ENCODE data around the gene CDYL.
A peak's percentile ranks its signal among the peaks of the same experiment; 100 is the strongest.

CDYL gene

GRCh38 chr6:4775494-4776130 lies 592 bp upstream of the CDYL start:
- Histone ChIP-seq H3K4me3 (ENCODE audit: low read length) (peak overlapping the region; percentile 71), H3K9ac (ENCODE audit: low read depth, low read length) (peak overlapping the region; percentile 48), H3K27me3 (ENCODE audit: control insufficient read depth, insufficient read depth, low read length) (peaks cover 21% of the 10 kb centered on the region), H3K4me1 (ENCODE audit: control insufficient read depth, insufficient read depth, low read length) (peaks cover 8% of the 10 kb centered on the region), H3K4me2 (ENCODE audit: low read length) (peak overlapping the region; percentile 76), H3K36me3 (ENCODE audit: insufficient read depth, low read length) (no peaks in the 10 kb centered on the region), H3K9me3 (replicated peaks; ENCODE audit: low read length) (no peaks in the 10 kb centered on the region)

DNA sequence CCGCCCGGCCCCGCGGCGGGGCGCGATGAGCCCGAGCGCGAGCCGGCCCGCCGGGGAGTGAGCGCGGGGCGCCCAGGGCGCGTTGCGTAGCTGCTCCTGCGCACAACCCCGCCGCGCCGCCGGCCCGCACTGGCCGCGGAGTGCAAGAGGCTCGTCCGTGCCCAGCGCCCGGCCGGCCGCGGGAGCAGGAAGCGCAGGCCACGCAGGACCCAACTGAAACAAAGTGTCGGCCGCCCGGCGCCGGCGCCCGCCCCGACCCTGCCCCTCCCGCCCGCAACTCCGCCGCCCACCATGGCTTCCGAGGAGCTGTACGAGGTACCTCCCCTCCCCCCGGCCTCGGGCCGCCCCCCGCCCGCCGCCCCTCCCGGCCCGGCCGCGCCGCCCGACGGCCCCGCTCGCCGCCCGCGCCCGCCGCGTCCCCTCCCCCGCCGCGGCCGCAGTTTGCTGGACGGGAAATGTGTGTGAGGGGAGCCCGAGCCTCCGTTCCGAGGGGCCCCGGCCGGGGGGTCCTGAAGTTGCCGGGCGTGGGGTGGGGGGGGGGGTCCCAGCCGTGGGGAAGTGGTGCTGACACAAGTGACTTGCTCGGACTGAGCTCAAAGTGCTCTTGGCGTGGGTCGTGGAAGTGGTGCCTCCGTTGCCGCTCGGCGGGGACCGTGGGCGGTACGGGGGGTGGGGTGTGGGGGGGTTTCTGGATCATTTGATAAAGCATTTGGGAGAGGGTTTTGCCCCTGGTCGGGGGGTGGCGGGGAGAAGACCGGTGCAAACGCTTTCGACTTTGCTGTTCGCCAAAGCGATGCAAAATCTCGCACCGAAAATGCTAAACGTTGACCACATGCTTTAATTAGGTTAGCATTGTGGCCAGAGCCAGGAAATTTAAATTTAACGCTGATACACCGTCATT lies 539 bp downstream of the CDYL start:
- Histone ChIP-seq H3K4me1 (ENCODE audit: control insufficient read depth, insufficient read depth, low read length) (peaks cover 9% of the 10 kb centered on the region), H3K36me3 (ENCODE audit: insufficient read depth, low read length) (no peaks in the 10 kb centered on the region), H3K9me3 (replicated peaks; ENCODE audit: low read length) (no peaks in the 10 kb centered on the region), H3K27me3 (ENCODE audit: control insufficient read depth, insufficient read depth, low read length) (peaks cover 16% of the 10 kb centered on the region), H3K9ac (ENCODE audit: low read depth, low read length) (peak overlapping the region; percentile 73), H3K4me3 (ENCODE audit: low read length) (peak overlapping the region; percentile 66), H3K4me2 (ENCODE audit: low read length) (peak overlapping the region; percentile 81)

DNA sequence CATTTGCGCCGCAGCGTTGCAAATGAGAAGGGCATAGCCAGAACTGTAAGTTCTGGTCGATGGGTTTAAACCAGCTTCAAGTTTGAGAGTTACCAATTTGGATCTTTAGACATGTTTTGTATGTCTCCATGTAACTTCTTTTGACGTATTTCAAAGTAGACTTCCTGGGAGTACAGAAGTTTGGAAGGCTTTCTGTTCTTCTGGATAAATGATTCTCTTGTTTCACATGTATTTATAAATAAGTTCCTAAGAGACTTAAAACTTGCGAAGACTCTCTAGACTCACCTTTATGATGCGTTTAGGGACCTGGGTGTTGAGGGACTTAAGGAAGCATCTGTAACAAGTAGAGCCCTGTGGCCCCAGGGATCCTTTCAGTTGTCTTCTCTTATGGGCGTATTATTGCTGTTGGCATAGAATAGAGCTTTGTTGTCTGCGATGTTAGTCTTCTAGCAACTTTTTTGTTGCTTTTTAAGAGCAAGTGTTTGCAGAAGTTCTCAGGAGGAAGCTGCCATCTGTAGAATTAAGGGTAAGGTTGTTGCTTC lies 1.3 kb downstream of the CDYL start:
- H3K4me1 ChIP-seq (ENCODE audit: control insufficient read depth, insufficient read depth, low read length) = peaks cover 9% of the 10 kb centered on the region
- H3K4me2 ChIP-seq (ENCODE audit: low read length) = peak overlapping the region; percentile 81
- no peaks in the 10 kb centered on the region for H3K9me3 ChIP-seq (replicated peaks; ENCODE audit: low read length)
- H3K4me3 ChIP-seq (ENCODE audit: low read length) = peak overlapping the region; percentile 66
- peak overlapping the region; percentile 59 for H3K9ac ChIP-seq (ENCODE audit: low read depth, low read length)
- no peaks in the 10 kb centered on the region for H3K36me3 ChIP-seq (ENCODE audit: insufficient read depth, low read length)
- H3K27me3 ChIP-seq (ENCODE audit: control insufficient read depth, insufficient read depth, low read length) = peaks cover 15% of the 10 kb centered on the region

DNA sequence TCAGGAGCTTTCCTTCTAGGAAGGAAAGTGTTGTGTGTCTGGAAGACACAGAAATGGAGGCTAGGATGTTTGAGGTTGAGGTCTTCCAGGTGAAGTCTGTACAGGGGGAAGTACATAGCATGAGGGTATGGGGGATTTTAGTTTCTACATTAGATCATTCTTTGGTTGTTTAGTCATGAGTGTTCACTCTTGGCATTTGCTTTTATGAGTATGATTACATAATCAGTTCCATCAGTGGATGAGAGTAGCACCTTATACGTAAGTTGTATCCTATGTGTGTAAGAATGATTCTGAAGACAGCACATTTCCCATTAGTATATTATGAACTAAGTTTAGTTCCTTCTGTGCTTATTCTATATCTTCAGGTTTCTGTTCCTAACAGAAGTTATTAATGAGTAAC lies 1.9 kb downstream of the CDYL start:
- peaks cover 9% of the 10 kb centered on the region for H3K4me1 ChIP-seq (ENCODE audit: control insufficient read depth, insufficient read depth, low read length)
- no peaks in the 10 kb centered on the region for H3K9me3 ChIP-seq (replicated peaks; ENCODE audit: low read length)
- H3K36me3 ChIP-seq (ENCODE audit: insufficient read depth, low read length) = no peaks in the 10 kb centered on the region
- H3K27me3 ChIP-seq (ENCODE audit: control insufficient read depth, insufficient read depth, low read length) = peaks cover 10% of the 10 kb centered on the region
- H3K4me3 ChIP-seq (ENCODE audit: low read length) = peak overlapping the region; percentile 66
- peak overlapping the region; percentile 81 for H3K4me2 ChIP-seq (ENCODE audit: low read length)
- H3K9ac ChIP-seq (ENCODE audit: low read depth, low read length) = no peak overlapping the region

DNA sequence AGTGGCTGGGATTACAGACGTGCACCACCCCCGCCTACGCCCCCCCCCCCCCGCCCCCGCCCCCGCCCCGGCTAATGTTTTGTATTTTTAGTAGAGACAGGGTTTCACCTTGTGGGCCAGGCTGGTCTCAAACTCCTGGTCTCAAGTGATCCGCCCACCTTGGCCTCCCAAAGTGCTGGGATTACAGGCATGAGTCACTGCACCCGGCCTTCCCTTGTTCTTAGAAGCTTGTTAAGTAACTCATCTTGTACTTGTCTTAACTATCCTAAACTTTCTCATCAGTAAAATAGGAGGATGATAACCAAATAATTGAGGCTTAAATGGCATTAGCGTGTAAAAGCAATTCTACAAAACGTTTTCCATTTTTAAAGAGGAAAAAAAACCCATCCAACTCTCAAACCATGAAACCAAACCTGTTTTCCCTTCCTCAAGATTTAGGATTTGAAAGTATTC lies 4.2 kb downstream of the CDYL start:
- Histone ChIP-seq H3K36me3 (ENCODE audit: insufficient read depth, low read length) (no peaks in the 10 kb centered on the region), H3K27me3 (ENCODE audit: control insufficient read depth, insufficient read depth, low read length) (no peaks in the 10 kb centered on the region), H3K4me1 (ENCODE audit: control insufficient read depth, insufficient read depth, low read length) (peaks cover 9% of the 10 kb centered on the region), H3K9me3 (replicated peaks; ENCODE audit: low read length) (no peaks in the 10 kb centered on the region), H3K4me2 (ENCODE audit: low read length) (no peak overlapping the region), H3K4me3 (ENCODE audit: low read length) (no peak overlapping the region), H3K9ac (ENCODE audit: low read depth, low read length) (no peak overlapping the region)

GRCh38 chr6:4781426-4781825 lies 5.2 kb downstream of the CDYL start:
- no peaks in the 10 kb centered on the region for H3K9me3 ChIP-seq (replicated peaks; ENCODE audit: low read length)
- H3K27me3 ChIP-seq (ENCODE audit: control insufficient read depth, insufficient read depth, low read length) = no peaks in the 10 kb centered on the region
- H3K4me2 ChIP-seq (ENCODE audit: low read length) = no peak overlapping the region
- no peak overlapping the region for H3K4me3 ChIP-seq (ENCODE audit: low read length)
- H3K36me3 ChIP-seq (ENCODE audit: insufficient read depth, low read length) = no peaks in the 10 kb centered on the region
- no peak overlapping the region for H3K9ac ChIP-seq (ENCODE audit: low read depth, low read length)
- H3K4me1 ChIP-seq (ENCODE audit: control insufficient read depth, insufficient read depth, low read length) = peaks cover 9% of the 10 kb centered on the region

DNA sequence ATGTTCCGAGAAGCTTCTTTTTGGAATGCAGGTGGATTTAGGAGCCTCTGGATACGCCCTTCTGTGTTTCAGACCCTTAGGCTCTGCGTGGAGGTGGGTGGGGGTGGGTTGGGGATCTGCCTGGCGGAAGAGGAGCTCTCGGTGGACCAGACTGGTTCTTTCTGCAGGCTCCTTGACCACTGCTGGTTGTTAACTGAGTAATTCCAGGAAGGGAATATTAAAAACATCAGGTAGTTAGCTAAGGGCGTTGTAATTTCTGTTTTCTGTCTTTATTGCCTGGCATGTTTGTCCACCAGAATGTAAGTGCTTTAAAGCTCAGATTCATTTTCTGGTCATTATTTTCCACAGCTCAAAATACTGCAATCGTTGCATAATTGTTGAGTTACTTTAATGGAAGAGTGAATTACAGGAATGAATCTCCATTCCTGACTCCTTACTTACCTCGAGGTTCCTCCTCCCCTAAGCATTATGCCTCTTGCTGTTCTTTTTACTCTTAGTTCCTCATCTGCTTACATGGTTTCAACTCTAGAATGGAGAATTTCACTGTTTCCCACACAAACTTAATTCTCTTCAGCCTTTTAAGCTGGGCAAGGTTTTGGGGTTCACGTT lies 5.9 kb downstream of the CDYL start:
- Histone ChIP-seq H3K9me3 (replicated peaks; ENCODE audit: low read length) (no peaks in the 10 kb centered on the region), H3K4me2 (ENCODE audit: low read length) (no peak overlapping the region), H3K36me3 (ENCODE audit: insufficient read depth, low read length) (no peaks in the 10 kb centered on the region), H3K4me1 (ENCODE audit: control insufficient read depth, insufficient read depth, low read length) (peaks cover 9% of the 10 kb centered on the region), H3K27me3 (ENCODE audit: control insufficient read depth, insufficient read depth, low read length) (no peaks in the 10 kb centered on the region), H3K4me3 (ENCODE audit: low read length) (no peak overlapping the region), H3K9ac (ENCODE audit: low read depth, low read length) (no peak overlapping the region)

DNA sequence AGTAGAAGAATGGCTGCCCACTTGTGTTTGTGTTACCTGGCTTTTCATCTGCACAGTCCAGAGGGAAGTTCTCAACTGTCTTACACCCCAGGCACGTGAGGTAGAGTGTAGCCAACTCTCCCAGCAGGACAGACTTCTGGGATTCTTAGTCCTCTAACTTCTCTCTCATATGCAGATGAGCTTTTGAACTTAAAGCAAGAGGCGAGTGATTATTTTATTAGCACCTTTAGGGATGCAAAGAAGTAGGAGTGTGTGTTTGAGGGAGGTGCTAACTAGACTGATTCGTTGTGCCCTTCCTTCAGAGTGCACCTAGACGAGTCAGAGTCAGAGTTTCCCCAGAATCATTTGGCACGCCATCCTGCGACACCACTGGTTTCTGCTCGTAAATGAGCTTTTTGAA lies 10.8 kb downstream of the CDYL start:
- no peaks in the 10 kb centered on the region for H3K9me3 ChIP-seq (replicated peaks; ENCODE audit: low read length)
- no peaks in the 10 kb centered on the region for H3K4me1 ChIP-seq (ENCODE audit: control insufficient read depth, insufficient read depth, low read length)
- H3K4me2 ChIP-seq (ENCODE audit: low read length) = no peak overlapping the region
- no peaks in the 10 kb centered on the region for H3K36me3 ChIP-seq (ENCODE audit: insufficient read depth, low read length)
- no peak overlapping the region for H3K4me3 ChIP-seq (ENCODE audit: low read length)
- no peak overlapping the region for H3K9ac ChIP-seq (ENCODE audit: low read depth, low read length)
- no peaks in the 10 kb centered on the region for H3K27me3 ChIP-seq (ENCODE audit: control insufficient read depth, insufficient read depth, low read length)

DNA sequence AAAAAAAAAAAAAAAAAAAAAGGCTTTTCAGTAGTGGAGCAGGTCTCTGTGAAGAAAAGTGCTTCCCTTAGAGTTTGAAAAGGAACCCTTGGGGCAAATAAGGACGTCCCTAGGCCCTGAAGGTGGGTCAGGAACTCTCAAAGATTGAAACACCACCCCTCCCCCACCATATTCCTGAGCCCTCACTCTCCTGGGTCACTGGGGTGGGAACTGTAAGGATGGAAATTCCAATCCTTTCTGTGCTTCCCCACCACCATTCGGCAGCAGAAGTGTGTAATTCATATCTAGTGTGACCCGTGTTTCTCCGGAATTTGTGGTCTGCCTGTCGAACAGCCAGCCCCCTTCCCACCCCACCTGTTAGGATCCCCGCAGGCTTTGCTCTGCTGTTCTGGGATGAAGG lies 12.3 kb downstream of the CDYL start:
- no peak overlapping the region for H3K4me3 ChIP-seq (ENCODE audit: low read length)
- H3K9me3 ChIP-seq (replicated peaks; ENCODE audit: low read length) = no peaks in the 10 kb centered on the region
- H3K36me3 ChIP-seq (ENCODE audit: insufficient read depth, low read length) = no peaks in the 10 kb centered on the region
- H3K4me1 ChIP-seq (ENCODE audit: control insufficient read depth, insufficient read depth, low read length) = no peaks in the 10 kb centered on the region
- H3K27me3 ChIP-seq (ENCODE audit: control insufficient read depth, insufficient read depth, low read length) = no peaks in the 10 kb centered on the region
- H3K4me2 ChIP-seq (ENCODE audit: low read length) = no peak overlapping the region
- no peak overlapping the region for H3K9ac ChIP-seq (ENCODE audit: low read depth, low read length)

DNA sequence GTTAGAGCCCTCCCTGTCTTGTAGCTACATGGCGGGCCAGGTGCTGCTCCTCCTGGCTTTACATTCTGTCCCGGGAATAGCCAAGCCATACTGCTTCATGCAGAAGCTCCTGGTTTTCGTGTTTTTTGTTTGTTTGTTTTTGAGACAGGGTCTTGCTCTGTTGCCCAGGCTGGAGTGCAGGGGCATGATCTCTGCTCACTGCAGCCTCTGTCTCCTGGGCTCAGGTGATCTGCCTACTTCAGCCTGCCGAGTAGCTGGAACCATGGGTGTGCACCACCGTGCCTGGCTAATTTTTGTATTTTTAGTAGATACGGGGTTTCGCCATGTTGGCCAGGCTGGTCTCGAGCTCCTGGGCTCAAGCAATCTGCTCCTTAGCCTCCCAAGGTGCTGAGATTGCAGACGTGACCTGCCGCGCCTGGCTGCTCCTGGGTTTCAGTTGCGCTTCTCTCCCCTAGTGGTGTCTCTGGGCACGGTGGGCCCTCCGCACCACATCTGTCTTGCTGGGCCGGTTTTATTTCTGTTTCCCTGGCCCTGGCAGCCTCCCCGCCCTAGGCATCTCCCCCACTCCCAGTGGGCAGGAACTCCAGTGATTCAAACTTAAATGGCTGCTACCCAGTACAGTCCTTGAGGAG lies 12.9 kb downstream of the CDYL start:
- H3K4me1 ChIP-seq (ENCODE audit: control insufficient read depth, insufficient read depth, low read length) = no peaks in the 10 kb centered on the region
- no peak overlapping the region for H3K4me2 ChIP-seq (ENCODE audit: low read length)
- no peak overlapping the region for H3K9ac ChIP-seq (ENCODE audit: low read depth, low read length)
- H3K36me3 ChIP-seq (ENCODE audit: insufficient read depth, low read length) = no peaks in the 10 kb centered on the region
- H3K4me3 ChIP-seq (ENCODE audit: low read length) = no peak overlapping the region
- no peaks in the 10 kb centered on the region for H3K27me3 ChIP-seq (ENCODE audit: control insufficient read depth, insufficient read depth, low read length)
- H3K9me3 ChIP-seq (replicated peaks; ENCODE audit: low read length) = no peaks in the 10 kb centered on the region
